Thyroid gland (tissue), 4 donors: Measurements from ENCODE around the gene ZYG11B.

ENCODE experiments used
- CTCF ChIP-seq, 6 experiments: fragments of 200-600 bp in 3 of 6; fragments of 450-650 bp in 3 of 6; sonication (generic) in 3 of 6; IDR thresholded peaks; one replicate each; pipeline ENCODE4 v1.5.1; 2016 to 2019; ENCODE audit warnings: antibody characterized with exemption in 6 of 6, mild to moderate bottlenecking in 2 of 6, inconsistent platforms in 1 of 6, moderate library complexity in 1 of 6
- POLR2A ChIP-seq, 2 donors: fragments of 450-650 bp; IDR thresholded peaks; one replicate each; pipeline ENCODE4 v1.6.1; 2017; ENCODE audit warnings: antibody characterized with exemption in 2 of 2, mild to moderate bottlenecking in 2 of 2, moderate library complexity in 1 of 2

GRCh38 chr1:52683367-52683940 is 42.8 kb upstream of the ZYG11B start:
- no peak for TF ChIP-seq CTCF (IDR thresholded peaks at IDR 0.05)
- no peak for TF ChIP-seq POLR2A (IDR thresholded peaks at IDR 0.05)
